Prostate gland (tissue), 2 donors: Measurements from ENCODE around the gene EGR1. TPM values are rescaled to one million over a fixed set of nuclear protein-coding genes. Genes with fewer than 3 reads are reported as not detected.

ENCODE experiments used
- DNase-seq: peaks from one replicate; pipeline ENCODE4 v3.0.0-alpha.2; 2019; ENCODE audit warnings: low spot score
- H3K27ac ChIP-seq, 2 donors: fragments of 200-600 bp; sonication (generic); 2 replicates each; pipeline ENCODE4 v1.5.1; 2017 to 2019
- H3K27me3 ChIP-seq: fragments of 200-600 bp; sonication (generic); replicated peaks from 2 replicates; pipeline ENCODE4 v1.5.1; 2019; ENCODE audit not compliant: insufficient read depth
- H3K36me3 ChIP-seq, 2 donors: fragments of 200-600 bp; sonication (generic); 1 replicate in 1 of 2; 2 replicates in 1 of 2; pipeline versions ENCODE4 v1.5.1 to v1.8.1; 2017 to 2019
- H3K4me1 ChIP-seq: fragments of 200-600 bp; sonication (generic); replicated peaks from 2 replicates; pipeline ENCODE4 v1.5.1; 2019
- H3K4me3 ChIP-seq, 2 donors: fragments of 200-600 bp; sonication (generic); 2 replicates each; pipeline ENCODE4 v1.5.1; 2017 to 2019
- H3K9me3 ChIP-seq: fragments of 200-600 bp; sonication (generic); 2 replicates; pipeline ENCODE4 v1.5.1; 2017
- CTCF ChIP-seq, 4 experiments: fragments of 200-600 bp in 2 of 4; fragments of 450-650 bp in 2 of 4; sonication (generic) in 2 of 4; IDR thresholded peaks; 1 replicate in 3 of 4; 2 replicates in 1 of 4; pipeline ENCODE4 v1.5.1; 2016 to 2019; ENCODE audit warnings: antibody characterized with exemption in 4 of 4, mild to moderate bottlenecking in 2 of 4, moderate library complexity in 2 of 4
- POLR2A ChIP-seq: fragments of 450-650 bp; IDR thresholded peaks from one replicate; pipeline ENCODE4 v1.6.1; 2016; ENCODE audit warnings: antibody characterized with exemption, mild to moderate bottlenecking
- POLR2AphosphoS5 ChIP-seq: sonication (generic); formaldehyde crosslinking; IDR thresholded peaks from one replicate; pipeline ENCODE4 v1.6.1; 2017; ENCODE audit warnings: antibody characterized with exemption
- WGBS: methylation state at CpG from one replicate; pipeline ENCODE4 v1.1.5; 2018; 5-methylcytosine and 5-hydroxymethylcytosine counted together
- intact Hi-C: fragments of 100-400 bp; cut with DNase I; formaldehyde crosslinking; loops from one replicate; pipeline ENCODE4 v1.14.2; 2022
- total RNA-seq, 2 donors: library from RNA; depleted of rRNA; stranded (reverse); fragments of >200 nt; gene quantifications; one replicate each; pipeline ENCODE4 v1.1.0, GENCODE V29; 2016

Gene EGR1
- total RNA-seq, 2 donors from 2014 or later: 12.2 to 19.5 TPM

GRCh38 chr5:138452720-138453119 lies 12.6 kb upstream of the EGR1 start:
- Histone ChIP-seq H3K4me1 (peaks cover 5% of the 10 kb centered on the region), H3K27ac (no peak overlapping the region), H3K4me3 (no peak overlapping the region), H3K9me3 (no peaks in the 10 kb centered on the region), H3K36me3 (no peaks in the 10 kb centered on the region), H3K27me3 (no peaks in the 10 kb centered on the region)
- TF ChIP-seq POLR2A (no peak), CTCF (IDR thresholded peaks at IDR 0.05) (no peak), POLR2AphosphoS5 (no peak)
- WGBS: 82% methylated on average over 6 of the region's 6 CpGs
- intact Hi-C loops: no loop called here
- DNase-seq: no peak

- Histone ChIP-seq H3K9me3 (no peaks in the 10 kb centered on the region), H3K27me3 (no peaks in the 10 kb centered on the region), H3K36me3 (no peaks in the 10 kb centered on the region), H3K27ac (no peak overlapping the region), H3K4me3 (no peak overlapping the region), H3K4me1 (peaks cover 5% of the 10 kb centered on the region)
- no peak for DNase-seq
- no peak for TF ChIP-seq POLR2AphosphoS5
- no peak for TF ChIP-seq POLR2A
- TF ChIP-seq CTCF (IDR thresholded peaks at IDR 0.05): no peak
- 88% methylated on average over 13 of the region's 13 CpGs for WGBS
- intact Hi-C loops: no loop called here
Observed at GRCh38 chr5:138453590-138453989, 11.7 kb upstream of the EGR1 start.

GRCh38 chr5:138454121-138454520 lies 11.2 kb upstream of the EGR1 start:
- H3K4me3 ChIP-seq: no peak overlapping the region
- WGBS: 68% methylated on average over 8 of the region's 8 CpGs
- intact Hi-C loops: no loop called here

GRCh38 chr5:138455232-138455930 lies 9.9 kb upstream of the EGR1 start:
- Histone ChIP-seq H3K27ac (no peak overlapping the region), H3K4me1 (no peaks in the 10 kb centered on the region), H3K27me3 (no peaks in the 10 kb centered on the region), H3K9me3 (no peaks in the 10 kb centered on the region), H3K4me3 (no peak overlapping the region), H3K36me3 (no peaks in the 10 kb centered on the region)
- no peak for TF ChIP-seq CTCF (IDR thresholded peaks at IDR 0.05)
- TF ChIP-seq POLR2A: no peak
- no peak for TF ChIP-seq POLR2AphosphoS5
- intact Hi-C loops: no loop called here
- no peak for DNase-seq
- 85% methylated on average over 11 of the region's 11 CpGs for WGBS

More at GRCh38 chr5:138454121-138454520, 11.2 kb upstream of the EGR1 start:
- Histone ChIP-seq H3K27ac (no peak overlapping the region), H3K36me3 (no peaks in the 10 kb centered on the region), H3K27me3 (no peaks in the 10 kb centered on the region), H3K4me1 (peaks cover 5% of the 10 kb centered on the region), H3K9me3 (no peaks in the 10 kb centered on the region)
- no peak for TF ChIP-seq CTCF (IDR thresholded peaks at IDR 0.05)
- no peak for TF ChIP-seq POLR2AphosphoS5
- TF ChIP-seq POLR2A: no peak
- no peak for DNase-seq
